Right lobe of liver (tissue), 6 donors: ENCODE measurements around the gene DYSF. TPM values are rescaled to one million over a fixed set of nuclear protein-coding genes. Genes with fewer than 3 reads are reported as not detected.
A peak's percentile ranks its signal among the peaks of the same experiment; 100 is the strongest.

Experiments
- ATAC-seq, 4 donors: fragments of 200-7000 bp; cut with Tn5 transposase; one replicate each; pipeline ENCODE4 v1.9.1; 2020; ENCODE audit warnings: mild to moderate bottlenecking in 4 of 4, moderate library complexity in 4 of 4
- DNase-seq, 3 donors: peaks; one replicate each; pipeline ENCODE4 v3.0.0-alpha.2; 2020
- H3K27ac ChIP-seq, 3 donors: fragments of 200-600 bp; one replicate each; pipeline ENCODE4 v1.8.0; 2022
- H3K27me3 ChIP-seq, 2 donors: fragments of 200-600 bp; one replicate each; pipeline ENCODE4 v1.8.0; 2022
- H3K36me3 ChIP-seq, 4 donors: fragments of 200-600 bp; sonication (generic) in 1 of 4; one replicate each; pipeline versions ENCODE4 v1.5.1 to v1.8.0; 2017 to 2022; ENCODE audit warnings: control low read depth in 1 of 4
- H3K4me1 ChIP-seq, 4 donors: fragments of 200-600 bp; sonication (generic) in 1 of 4; one replicate each; pipeline versions ENCODE4 v1.5.1 to v1.8.0; 2017 to 2022; ENCODE audit warnings: control low read depth in 1 of 4
- H3K4me3 ChIP-seq, 3 donors: fragments of 200-600 bp; one replicate each; pipeline ENCODE4 v1.8.0; 2022
- H3K9me3 ChIP-seq, 4 donors: fragments of 200-600 bp; sonication (generic) in 1 of 4; one replicate each; pipeline versions ENCODE4 v1.5.1 to v1.8.0; 2017 to 2022; ENCODE audit warnings: control low read depth in 1 of 4
- CTCF ChIP-seq, 4 donors: fragments of 200-600 bp in 3 of 4; fragments of 450-650 bp in 1 of 4; IDR thresholded peaks; one replicate each; pipeline versions ENCODE4 v1.5.1 to v1.8.0; 2016 to 2022; ENCODE audit warnings: antibody characterized with exemption in 4 of 4, mild to moderate bottlenecking in 2 of 4
- POLR2A ChIP-seq: fragments of 450-650 bp; IDR thresholded peaks from one replicate; pipeline ENCODE4 v1.6.1; 2017; ENCODE audit warnings: antibody characterized with exemption, mild to moderate bottlenecking
- WGBS: methylation state at CpG from one replicate; pipeline ENCODE4 v1.1.6; 2018; ENCODE audit warnings: low coverage, low lambda C conversion rate; ENCODE audit not compliant: insufficient coverage; ENCODE audit errors: missing lambda C conversion rate; 5-methylcytosine and 5-hydroxymethylcytosine counted together
- intact Hi-C, 2 donors: fragments of 100-400 bp; cut with DNase I; formaldehyde crosslinking; loops; one replicate each; pipeline versions ENCODE4 v1.11.2 to v1.14.1; 2022
- total RNA-seq, 6 experiments: library from RNA; depleted of rRNA in 2 of 6; stranded (reverse); fragments of >200 nt in 2 of 6; fragmentation: NEBNext Ultra II Directional in 3 of 6; extraction: Animal tissue kit (Norgen Biotek cat#: 25700) in 3 of 6; gene quantifications; one replicate each; pipeline versions ENCODE4 v1.1.0 to v1.2.4, GENCODE V29; 2016 to 2023
- donor health status: DM: no; HTN: yes; CAD: no.
- donor health status: DM: no; HTN: no; CAD: no.
- donor health status: DM: no; HTN: no; CAD: no.
- donor health status: DM: no; HTN: yes; CAD: no.
- donor health status: DM: no; HTN: yes; CAD: no.

The DYSF gene
- total RNA-seq, 6 experiments from 2014 or later, result 21.8 to 55.0 (median 32.9) TPM

GRCh38 chr2:71609029-71609428 is 155.7 kb downstream of the DYSF start:
- no peak overlapping the region for H3K4me3 ChIP-seq
- no peaks in the 10 kb centered on the region for H3K9me3 ChIP-seq
- H3K4me1 ChIP-seq, result no peaks in the 10 kb centered on the region
- TF ChIP-seq POLR2A, result no peak
- TF ChIP-seq CTCF (IDR thresholded peaks at IDR 0.05), result no peak
- DNase-seq, result peak in 2 of 3 donors; percentile 27 to 33
- peaks cover 0 to 5% (median 0%) of the 10 kb centered on the region in 4 donors for H3K36me3 ChIP-seq
- H3K27me3 ChIP-seq, result no peaks in the 10 kb centered on the region
- ATAC-seq, result no peak
- intact Hi-C loops, result no loop called here
- no CpG with 5 or more reads among the region's 1 CpG for WGBS
- H3K27ac ChIP-seq, result no peak overlapping the region

GRCh38 chr2:71609441-71609840 is 156.1 kb downstream of the DYSF start:
- Histone ChIP-seq H3K27ac (no peak overlapping the region), H3K27me3 (no peaks in the 10 kb centered on the region), H3K9me3 (no peaks in the 10 kb centered on the region), H3K4me1 (no peaks in the 10 kb centered on the region), H3K36me3 (peaks cover 0 to 5% (median 0%) of the 10 kb centered on the region in 4 donors), H3K4me3 (no peak overlapping the region)
- DNase-seq (peak in 2 of 3 donors; percentile 20 to 26), ATAC-seq (no peak)
- intact Hi-C loops, result no loop called here
- TF ChIP-seq POLR2A, result no peak
- no peak for TF ChIP-seq CTCF (IDR thresholded peaks at IDR 0.05)
- WGBS, result 79% methylated on average over 4 of the region's 5 CpGs

- Histone ChIP-seq H3K9me3 (no peaks in the 10 kb centered on the region), H3K4me3 (no peak overlapping the region), H3K27me3 (no peaks in the 10 kb centered on the region), H3K4me1 (peaks cover 0 to 3% (median 0%) of the 10 kb centered on the region in 4 donors), H3K27ac (no peak overlapping the region), H3K36me3 (peaks cover 0 to 5% (median 0%) of the 10 kb centered on the region in 4 donors)
- WGBS, result 40% methylated on average over 1 of the region's 1 CpG
- TF ChIP-seq POLR2A (no peak), CTCF (IDR thresholded peaks at IDR 0.05) (peak; percentile 34 to 44 (median 40))
- DNase-seq, result no peak
- intact Hi-C loops, result loop anchor here in 1 of 2 donors (10.0 kb wide), 1 partner anchor 185 kb away; no protein-coding TSS in a partner anchor
- ATAC-seq, result peak in 2 of 4 donors; percentile 20 to 41
Observed at GRCh38 chr2:71609958-71610357, 156.6 kb downstream of the DYSF start.

GRCh38 chr2:71610671-71611070 is 157.3 kb downstream of the DYSF start:
- peaks cover 0 to 10% (median 4%) of the 10 kb centered on the region in 4 donors for H3K4me1 ChIP-seq
- TF ChIP-seq POLR2A (no peak), CTCF (IDR thresholded peaks at IDR 0.05) (no peak)
- H3K36me3 ChIP-seq, result peaks cover 0 to 5% (median 0%) of the 10 kb centered on the region in 4 donors
- WGBS, result 76% methylated on average over 5 of the region's 7 CpGs
- H3K9me3 ChIP-seq, result no peaks in the 10 kb centered on the region
- DNase-seq, result peak in 2 of 3 donors; percentile 22 to 34
- intact Hi-C loops, result loop anchor here in 1 of 2 donors (10.0 kb wide), 1 partner anchor 184 kb away; no protein-coding TSS in a partner anchor
- H3K4me3 ChIP-seq, result no peak overlapping the region
- no peaks in the 10 kb centered on the region for H3K27me3 ChIP-seq
- no peak overlapping the region for H3K27ac ChIP-seq
- no peak for ATAC-seq
